ENCODE results near the gene FREM2. TPM values are rescaled to one million over a fixed set of nuclear protein-coding genes. Genes with fewer than 3 reads are reported as not detected.
A peak's percentile ranks its signal among the peaks of the same experiment; 100 is the strongest.

The FREM2 gene
- total RNA-seq, 1 experiment from 2014 or later = 3.8 TPM

- Histone ChIP-seq H3K4me3 (ENCODE audit: low read depth, low read length, poor library complexity, severe bottlenecking) (no peak overlapping the region), H3K27ac (ENCODE audit: low read depth, low read length, poor library complexity, severe bottlenecking) (no peak overlapping the region), H3K4me1 (ENCODE audit: insufficient read depth, low read length, poor library complexity, severe bottlenecking) (peaks cover 34% of the 10 kb centered on the region), H3K9me3 (ENCODE audit: low read depth, low read length, poor library complexity, severe bottlenecking) (no peaks in the 10 kb centered on the region), H3K27me3 (replicated peaks; ENCODE audit: insufficient read depth, low read depth, low read length, poor library complexity) (no peaks in the 10 kb centered on the region), H3K36me3 (ENCODE audit: insufficient read depth, low read length, poor library complexity, severe bottlenecking) (no peaks in the 10 kb centered on the region)
- ChIA-PET POLR2A (ENCODE audit: low non-redundant PET) (no interaction called here), CTCF (no interaction called here)
- no peak for DNase-seq (ENCODE audit: low spot score)
- intact Hi-C loops (cut with micrococcal nuclease; ENCODE audit: unreplicated experiment) = no loop called here
- TF ChIP-seq CTCF (conservative IDR thresholded peaks at IDR 0.05; ENCODE audit: low read depth, low read length) = no peak
- TF ChIP-seq EZH2 (IDR thresholded peaks at IDR 0.05; ENCODE audit: borderline replicate concordance, low read depth, low read length, poor library complexity, severe bottlenecking) = no peak
- BruUV-seq (replicated peaks) = no TSS peak
Measured at GRCh38 chr13:38656699-38657098, 30.2 kb upstream of the FREM2 start.

DNA sequence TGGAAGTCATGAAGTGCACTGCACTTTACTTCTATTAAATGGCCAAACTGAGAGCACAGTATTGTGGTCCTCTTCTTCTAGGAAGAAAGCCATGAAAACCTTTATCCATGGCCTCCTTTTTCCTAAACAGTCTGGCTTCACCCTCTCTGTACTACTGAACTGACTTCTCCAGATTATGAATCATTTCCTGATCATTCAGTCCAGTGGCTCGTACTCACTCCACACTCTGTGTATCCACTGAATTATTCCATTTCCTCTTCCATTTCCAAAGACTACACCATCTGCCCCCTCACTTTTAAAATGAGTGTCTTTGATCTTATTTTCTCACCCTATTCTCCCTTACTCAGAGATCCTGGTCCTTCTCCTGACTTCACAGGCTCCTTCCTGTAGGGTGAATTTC lies 29.7 kb upstream of the FREM2 start:
- ChIA-PET CTCF (no interaction called here), POLR2A (ENCODE audit: low non-redundant PET) (no interaction called here)
- Histone ChIP-seq H3K9me3 (ENCODE audit: low read depth, low read length, poor library complexity, severe bottlenecking) (no peaks in the 10 kb centered on the region), H3K4me1 (ENCODE audit: insufficient read depth, low read length, poor library complexity, severe bottlenecking) (peaks cover 39% of the 10 kb centered on the region), H3K36me3 (ENCODE audit: insufficient read depth, low read length, poor library complexity, severe bottlenecking) (no peaks in the 10 kb centered on the region), H3K27ac (ENCODE audit: low read depth, low read length, poor library complexity, severe bottlenecking) (peak overlapping the region; percentile 25), H3K4me3 (ENCODE audit: low read depth, low read length, poor library complexity, severe bottlenecking) (no peak overlapping the region), H3K27me3 (replicated peaks; ENCODE audit: insufficient read depth, low read depth, low read length, poor library complexity) (no peaks in the 10 kb centered on the region)
- no TSS peak for BruUV-seq (replicated peaks)
- intact Hi-C loops (cut with micrococcal nuclease; ENCODE audit: unreplicated experiment) = no loop called here
- peak; percentile 79 for DNase-seq (ENCODE audit: low spot score)
- TF ChIP-seq EZH2 (IDR thresholded peaks at IDR 0.05; ENCODE audit: borderline replicate concordance, low read depth, low read length, poor library complexity, severe bottlenecking) = no peak
- no peak for TF ChIP-seq CTCF (conservative IDR thresholded peaks at IDR 0.05; ENCODE audit: low read depth, low read length)

DNA sequence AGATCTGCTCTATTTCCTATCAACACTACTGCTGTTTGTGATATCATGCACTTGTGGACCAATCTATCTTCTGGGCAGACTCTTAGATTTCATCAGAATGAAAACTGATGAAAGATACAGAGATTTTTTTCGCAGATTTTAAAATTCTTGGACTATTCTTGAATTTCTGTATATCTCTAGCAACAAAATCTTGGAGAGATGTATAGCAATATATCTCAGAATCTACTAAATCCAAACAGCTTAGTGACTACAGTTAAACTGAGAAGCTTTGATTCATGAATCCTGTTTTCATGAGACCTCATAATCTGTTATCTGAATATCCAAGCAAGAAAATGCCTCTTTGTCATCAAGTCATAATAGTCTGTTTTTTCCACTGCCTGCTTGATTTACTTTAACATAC lies 28.0 kb upstream of the FREM2 start:
- CTCF ChIA-PET = no interaction called here
- POLR2A ChIA-PET (ENCODE audit: low non-redundant PET) = no interaction called here
- Histone ChIP-seq H3K4me3 (ENCODE audit: low read depth, low read length, poor library complexity, severe bottlenecking) (no peak overlapping the region), H3K9me3 (ENCODE audit: low read depth, low read length, poor library complexity, severe bottlenecking) (no peaks in the 10 kb centered on the region), H3K4me1 (ENCODE audit: insufficient read depth, low read length, poor library complexity, severe bottlenecking) (peaks cover 56% of the 10 kb centered on the region), H3K36me3 (ENCODE audit: insufficient read depth, low read length, poor library complexity, severe bottlenecking) (no peaks in the 10 kb centered on the region), H3K27ac (ENCODE audit: low read depth, low read length, poor library complexity, severe bottlenecking) (no peak overlapping the region), H3K27me3 (replicated peaks; ENCODE audit: insufficient read depth, low read depth, low read length, poor library complexity) (no peaks in the 10 kb centered on the region)
- TF ChIP-seq EZH2 (IDR thresholded peaks at IDR 0.05; ENCODE audit: borderline replicate concordance, low read depth, low read length, poor library complexity, severe bottlenecking) (no peak), CTCF (conservative IDR thresholded peaks at IDR 0.05; ENCODE audit: low read depth, low read length) (no peak)
- BruUV-seq (replicated peaks) = no TSS peak
- intact Hi-C loops (cut with micrococcal nuclease; ENCODE audit: unreplicated experiment) = no loop called here
- DNase-seq (ENCODE audit: low spot score) = no peak
